Measurements from ENCODE around the gene PHF2.

DNA sequence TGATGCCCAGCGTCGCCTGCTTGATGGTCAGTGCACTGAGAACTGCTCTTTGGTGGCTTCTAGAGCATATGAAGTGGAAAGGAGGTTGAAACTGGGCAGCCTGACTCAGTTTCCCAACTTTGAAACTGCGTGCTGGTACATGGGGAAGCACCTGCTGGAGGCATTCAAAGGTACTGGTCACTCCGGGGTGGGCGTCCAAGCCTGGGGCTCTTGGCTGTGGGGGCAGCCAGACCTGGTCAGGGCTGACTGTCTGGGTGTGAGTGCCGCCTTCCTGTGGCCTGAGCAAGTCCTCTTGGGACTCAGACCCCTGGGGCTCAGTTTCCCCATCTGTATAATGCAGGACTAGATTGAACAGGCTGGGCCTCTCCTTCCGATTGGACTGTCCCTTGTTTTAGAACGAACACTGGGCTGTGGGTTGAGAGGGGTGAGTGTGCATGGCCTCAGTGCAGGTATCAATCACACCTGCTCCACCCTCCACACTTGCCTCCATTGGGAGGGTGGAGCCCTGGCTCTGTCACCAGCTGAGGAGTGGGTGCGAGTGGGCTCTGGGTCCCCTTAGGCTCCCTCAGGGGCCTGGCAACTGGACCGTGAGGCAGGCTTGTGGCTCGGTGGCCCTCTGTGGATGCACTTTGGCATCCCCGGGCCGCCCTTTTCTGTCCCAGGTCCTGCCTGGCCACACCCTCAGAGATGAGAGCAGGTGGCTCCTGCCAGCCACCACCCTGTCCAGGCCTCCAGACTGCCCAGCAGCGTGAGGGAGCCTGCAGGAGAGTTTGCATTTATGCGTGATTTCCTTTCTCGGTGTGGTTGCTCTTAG is 80.2 kb downstream of the PHF2 start:
- TF ChIP-seq, protein P1, sequence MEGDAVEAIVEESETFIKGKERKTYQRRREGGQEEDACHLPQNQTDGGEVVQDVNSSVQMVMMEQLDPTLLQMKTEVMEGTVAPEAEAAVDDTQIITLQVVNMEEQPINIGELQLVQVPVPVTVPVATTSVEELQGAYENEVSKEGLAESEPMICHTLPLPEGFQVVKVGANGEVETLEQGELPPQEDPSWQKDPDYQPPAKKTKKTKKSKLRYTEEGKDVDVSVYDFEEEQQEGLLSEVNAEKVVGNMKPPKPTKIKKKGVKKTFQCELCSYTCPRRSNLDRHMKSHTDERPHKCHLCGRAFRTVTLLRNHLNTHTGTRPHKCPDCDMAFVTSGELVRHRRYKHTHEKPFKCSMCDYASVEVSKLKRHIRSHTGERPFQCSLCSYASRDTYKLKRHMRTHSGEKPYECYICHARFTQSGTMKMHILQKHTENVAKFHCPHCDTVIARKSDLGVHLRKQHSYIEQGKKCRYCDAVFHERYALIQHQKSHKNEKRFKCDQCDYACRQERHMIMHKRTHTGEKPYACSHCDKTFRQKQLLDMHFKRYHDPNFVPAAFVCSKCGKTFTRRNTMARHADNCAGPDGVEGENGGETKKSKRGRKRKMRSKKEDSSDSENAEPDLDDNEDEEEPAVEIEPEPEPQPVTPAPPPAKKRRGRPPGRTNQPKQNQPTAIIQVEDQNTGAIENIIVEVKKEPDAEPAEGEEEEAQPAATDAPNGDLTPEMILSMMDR (conservative IDR thresholded peaks at IDR 0.05; ENCODE audit: low read length): no peak
- TF ChIP-seq EZH2phosphoT487 (IDR thresholded peaks at IDR 0.05; ENCODE audit: borderline replicate concordance): no peak
